ENCODE results near the gene PDXDC1.
"Not testable (repeated sequence)": the region's sequence is repeated elsewhere in the genome, so short reads cannot be mapped to it uniquely, and the experiment has no call there.

DNA sequence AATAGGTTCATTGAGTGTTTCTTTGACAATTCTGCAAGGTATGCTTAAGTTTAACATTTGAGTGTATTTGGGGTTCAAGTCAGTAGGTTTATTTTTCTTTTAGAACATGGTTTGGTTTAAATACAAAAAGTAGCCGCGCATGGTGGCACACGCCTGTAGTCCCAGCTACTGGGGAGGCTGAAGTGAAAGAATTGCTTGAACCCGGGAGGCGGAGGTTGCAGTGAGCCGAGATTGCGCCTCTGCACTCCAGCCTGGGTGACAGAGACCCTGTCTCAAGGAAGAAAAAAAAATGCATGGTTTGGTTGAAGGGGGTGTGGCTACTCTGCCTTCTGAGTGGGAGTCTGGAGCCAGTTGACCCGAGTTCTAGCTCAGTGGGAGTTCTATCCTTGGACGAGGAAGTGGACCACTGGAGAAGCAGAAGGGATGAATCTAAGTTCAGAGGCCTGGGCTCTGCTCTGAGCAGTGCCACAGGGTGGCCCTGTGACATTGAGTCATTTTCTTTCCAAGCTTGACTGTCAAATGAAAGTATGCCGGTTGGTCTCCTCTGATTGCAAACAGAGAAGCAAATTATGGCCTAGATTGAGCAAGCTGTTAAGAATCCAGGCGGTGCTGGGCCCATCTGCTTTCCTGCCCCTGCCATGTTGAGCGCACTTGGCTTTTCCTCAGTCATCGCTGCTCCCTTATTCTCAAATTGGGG lies 48.7 kb downstream of the PDXDC1 start:
- TF ChIP-seq, protein P1, sequence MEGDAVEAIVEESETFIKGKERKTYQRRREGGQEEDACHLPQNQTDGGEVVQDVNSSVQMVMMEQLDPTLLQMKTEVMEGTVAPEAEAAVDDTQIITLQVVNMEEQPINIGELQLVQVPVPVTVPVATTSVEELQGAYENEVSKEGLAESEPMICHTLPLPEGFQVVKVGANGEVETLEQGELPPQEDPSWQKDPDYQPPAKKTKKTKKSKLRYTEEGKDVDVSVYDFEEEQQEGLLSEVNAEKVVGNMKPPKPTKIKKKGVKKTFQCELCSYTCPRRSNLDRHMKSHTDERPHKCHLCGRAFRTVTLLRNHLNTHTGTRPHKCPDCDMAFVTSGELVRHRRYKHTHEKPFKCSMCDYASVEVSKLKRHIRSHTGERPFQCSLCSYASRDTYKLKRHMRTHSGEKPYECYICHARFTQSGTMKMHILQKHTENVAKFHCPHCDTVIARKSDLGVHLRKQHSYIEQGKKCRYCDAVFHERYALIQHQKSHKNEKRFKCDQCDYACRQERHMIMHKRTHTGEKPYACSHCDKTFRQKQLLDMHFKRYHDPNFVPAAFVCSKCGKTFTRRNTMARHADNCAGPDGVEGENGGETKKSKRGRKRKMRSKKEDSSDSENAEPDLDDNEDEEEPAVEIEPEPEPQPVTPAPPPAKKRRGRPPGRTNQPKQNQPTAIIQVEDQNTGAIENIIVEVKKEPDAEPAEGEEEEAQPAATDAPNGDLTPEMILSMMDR (IDR thresholded peaks at IDR 0.05; ENCODE audit: insufficient read depth, low read depth, low read length) = not testable (repeated sequence)
- TF ChIP-seq EZH2 (IDR thresholded peaks at IDR 0.05; ENCODE audit: insufficient read depth, low read length) = not testable (repeated sequence)

Measured in astrocyte (in vitro differentiated cells and primary cell).